MCF 10A (cell line): ENCODE data around the gene BGN. TPM values are rescaled to one million over a fixed set of nuclear protein-coding genes. Genes with fewer than 3 reads are reported as not detected.

Experiments used
- BruUV-seq: library from RNA; stranded (reverse); fragments of 400-500 nt; replicated peaks from 2 replicates; lab custom pipeline; 2021; lab: Mats Ljungman, UMichigan
- CTCF ChIA-PET: fragments of 300-600 bp; sonication (Branson Sonifier 250); formaldehyde crosslinking; extraction: SDS; loops from one replicate; lab custom pipeline; 2021; ENCODE audit warnings: antibody characterized with exemption, inconsistent platforms; lab: Yijun Ruan, JAX
- POLR2A ChIA-PET: fragments of 300-600, 350-650 bp; sonication (Branson Sonifier 250); formaldehyde crosslinking; extraction: SDS; loops from one replicate; lab custom pipeline; 2020; ENCODE audit warnings: antibody characterized with exemption, inconsistent platforms; lab: Yijun Ruan, JAX
- DNase-seq: peaks from one replicate; pipeline ENCODE4 v3.0.0-alpha.2; 2018; ENCODE audit not compliant: unreplicated experiment
- H3K27ac Mint-ChIP-seq: one replicate; pipeline ENCODE4 v1.8.0; 2022; ENCODE audit warnings: mild to moderate bottlenecking, low read depth, mixed read lengths; ENCODE audit not compliant: unreplicated experiment
- H3K27me3 Mint-ChIP-seq: one replicate; pipeline ENCODE4 v1.8.0; 2022; ENCODE audit warnings: mixed read lengths; ENCODE audit not compliant: insufficient read depth, unreplicated experiment
- H3K36me3 Mint-ChIP-seq: one replicate; pipeline ENCODE4 v1.8.0; 2022; ENCODE audit warnings: mild to moderate bottlenecking, moderate library complexity, mixed read lengths; ENCODE audit not compliant: insufficient read depth, unreplicated experiment
- H3K4me1 Mint-ChIP-seq: one replicate; pipeline ENCODE4 v1.8.0; 2022; ENCODE audit warnings: mixed read lengths; ENCODE audit not compliant: insufficient read depth, unreplicated experiment
- H3K4me3 Mint-ChIP-seq: one replicate; pipeline ENCODE4 v1.8.0; 2022; ENCODE audit warnings: mild to moderate bottlenecking, moderate library complexity, mixed read lengths; ENCODE audit not compliant: unreplicated experiment
- H3K9me3 Mint-ChIP-seq: one replicate; pipeline ENCODE4 v1.8.0; 2022; ENCODE audit warnings: mixed read lengths; ENCODE audit not compliant: unreplicated experiment
- CTCF ChIP-seq: fragments of 200-600 bp; IDR thresholded peaks from one replicate; pipeline ENCODE4 v1.8.0; 2022; ENCODE audit warnings: antibody characterized with exemption, mild to moderate bottlenecking; ENCODE audit not compliant: unreplicated experiment
- intact Hi-C: fragments of 100-400 bp; cut with micrococcal nuclease; formaldehyde crosslinking; loops from 2 replicates; pipeline ENCODE4 v1.14.1; 2022
- total RNA-seq: library from RNA; stranded (reverse); gene quantifications from 2 replicates; pipeline ENCODE4 v1.2.3, GENCODE V29; 2022

BGN gene
- total RNA-seq, 1 experiment from 2014 or later: 1.3 TPM

GRCh38 chrX:153513265-153513664, 18.5 kb downstream of the BGN start:
- POLR2A ChIA-PET: no interaction called here
- Mint-ChIP-seq H3K9me3 (peaks cover 9% of the 10 kb centered on the region), H3K27me3 (peaks cover 13% of the 10 kb centered on the region), H3K27ac (no peak overlapping the region), H3K4me3 (no peak overlapping the region), H3K36me3 (peaks cover 5% of the 10 kb centered on the region), H3K4me1 (no peaks in the 10 kb centered on the region)
- no peak for TF ChIP-seq CTCF
- no peak for DNase-seq
- no TSS peak for BruUV-seq
- intact Hi-C loops: no loop called here
- CTCF ChIA-PET: interaction anchor here (0.6 to 0.7 kb wide), 2 partner anchors 84 to 111 kb away, joined by 4 to 5 read pairs; no protein-coding TSS in a partner anchor

GRCh38 chrX:153514259-153514658, 19.5 kb downstream of the BGN start:
- DNase-seq: no peak
- Mint-ChIP-seq H3K27me3 (peaks cover 13% of the 10 kb centered on the region), H3K9me3 (peaks cover 9% of the 10 kb centered on the region), H3K36me3 (peaks cover 5% of the 10 kb centered on the region), H3K4me1 (no peaks in the 10 kb centered on the region), H3K4me3 (no peak overlapping the region), H3K27ac (no peak overlapping the region)
- intact Hi-C loops: no loop called here
- ChIA-PET POLR2A (no interaction called here), CTCF (no interaction called here)
- no peak for TF ChIP-seq CTCF
- no TSS peak for BruUV-seq

GRCh38 chrX:153515435-153515834, 20.7 kb downstream of the BGN start:
- H3K4me1 Mint-ChIP-seq: no peaks in the 10 kb centered on the region
- BruUV-seq: no TSS peak
- no peak overlapping the region for H3K4me3 Mint-ChIP-seq
- POLR2A ChIA-PET: interaction anchor here (0.6 to 1.0 kb wide), 2 partner anchors 10 to 46 kb away, joined by 3 read pairs; no protein-coding TSS in a partner anchor
- H3K36me3 Mint-ChIP-seq: peaks cover 5% of the 10 kb centered on the region
- peaks cover 13% of the 10 kb centered on the region for H3K27me3 Mint-ChIP-seq
- CTCF ChIA-PET: interaction anchor here (0.7 to 1.7 kb wide), 2 partner anchors 8 to 135 kb away, joined by 3 to 6 read pairs; no protein-coding TSS in a partner anchor
- intact Hi-C loops: no loop called here
- H3K9me3 Mint-ChIP-seq: peaks cover 9% of the 10 kb centered on the region
- no peak for TF ChIP-seq CTCF
- no peak for DNase-seq
- no peak overlapping the region for H3K27ac Mint-ChIP-seq

GRCh38 chrX:153516073-153516472, 21.3 kb downstream of the BGN start:
- no TSS peak for BruUV-seq
- no peak for DNase-seq
- no peak for TF ChIP-seq CTCF
- POLR2A ChIA-PET: interaction anchor here (0.6 to 1.0 kb wide), 2 partner anchors 11 to 47 kb away, joined by 3 read pairs; no protein-coding TSS in a partner anchor
- Mint-ChIP-seq H3K36me3 (peaks cover 5% of the 10 kb centered on the region), H3K4me3 (no peak overlapping the region), H3K4me1 (no peaks in the 10 kb centered on the region), H3K9me3 (peaks cover 9% of the 10 kb centered on the region), H3K27ac (no peak overlapping the region), H3K27me3 (peaks cover 13% of the 10 kb centered on the region)
- intact Hi-C loops: no loop called here
- CTCF ChIA-PET: interaction anchor here (1.7 kb wide), 1 partner anchor 9 kb away, joined by 6 read pairs; no protein-coding TSS in a partner anchor
